A673 (cell line): ENCODE measurements around the gene METTL2B.
"Not testable (repeated sequence)": the region's sequence is repeated elsewhere in the genome, so short reads cannot be mapped to it uniquely, and the experiment has no call there.

Experiments used
- EZH2 ChIP-seq: fragments of 200-600 bp; sonication (generic); IDR thresholded peaks from 2 replicates; pipeline ENCODE4 v1.6.1; 2017; ENCODE audit warnings: borderline replicate concordance, low read depth, mild to moderate bottlenecking, mixed read lengths, antibody characterized with exemption, low read length; ENCODE audit not compliant: poor library complexity, severe bottlenecking
- TF ChIP-seq, protein P1 (sequence below): fragments of 300-800, 200-600 bp; sonication (generic); conservative IDR thresholded peaks from 2 replicates; pipeline ENCODE4 v1.5.1; 2017; ENCODE audit warnings: low read depth, mild to moderate bottlenecking, antibody characterized with exemption, low read length, moderate library complexity, mixed read lengths

DNA sequence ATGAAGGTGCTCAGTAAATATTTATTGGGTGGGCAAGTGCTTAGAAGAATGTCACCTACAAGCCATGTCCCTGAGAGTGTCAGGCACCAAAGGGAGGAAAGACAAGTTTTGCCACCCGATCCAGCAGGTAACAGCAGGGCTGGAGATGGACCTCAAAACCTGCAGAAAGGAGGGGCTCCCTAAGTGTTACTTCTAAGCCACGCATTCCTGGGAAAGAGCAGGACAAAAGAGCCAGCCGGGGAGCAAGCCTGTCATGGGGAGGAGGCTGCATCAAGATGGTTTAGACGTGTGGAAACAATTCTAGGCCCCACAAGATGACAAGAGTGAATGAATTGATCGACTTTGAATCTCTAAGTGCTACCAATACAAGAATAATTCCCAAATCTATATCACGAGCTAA, 38.7 kb downstream of the METTL2B start:
- not testable (repeated sequence) for TF ChIP-seq EZH2
- TF ChIP-seq, protein P1, sequence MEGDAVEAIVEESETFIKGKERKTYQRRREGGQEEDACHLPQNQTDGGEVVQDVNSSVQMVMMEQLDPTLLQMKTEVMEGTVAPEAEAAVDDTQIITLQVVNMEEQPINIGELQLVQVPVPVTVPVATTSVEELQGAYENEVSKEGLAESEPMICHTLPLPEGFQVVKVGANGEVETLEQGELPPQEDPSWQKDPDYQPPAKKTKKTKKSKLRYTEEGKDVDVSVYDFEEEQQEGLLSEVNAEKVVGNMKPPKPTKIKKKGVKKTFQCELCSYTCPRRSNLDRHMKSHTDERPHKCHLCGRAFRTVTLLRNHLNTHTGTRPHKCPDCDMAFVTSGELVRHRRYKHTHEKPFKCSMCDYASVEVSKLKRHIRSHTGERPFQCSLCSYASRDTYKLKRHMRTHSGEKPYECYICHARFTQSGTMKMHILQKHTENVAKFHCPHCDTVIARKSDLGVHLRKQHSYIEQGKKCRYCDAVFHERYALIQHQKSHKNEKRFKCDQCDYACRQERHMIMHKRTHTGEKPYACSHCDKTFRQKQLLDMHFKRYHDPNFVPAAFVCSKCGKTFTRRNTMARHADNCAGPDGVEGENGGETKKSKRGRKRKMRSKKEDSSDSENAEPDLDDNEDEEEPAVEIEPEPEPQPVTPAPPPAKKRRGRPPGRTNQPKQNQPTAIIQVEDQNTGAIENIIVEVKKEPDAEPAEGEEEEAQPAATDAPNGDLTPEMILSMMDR, result not testable (repeated sequence)
